HG02970 (cell line): Measurements from ENCODE around the gene SERPINC1.
A peak's percentile ranks its signal among the peaks of the same experiment; 100 is the strongest.
"Not testable (repeated sequence)": the region's sequence is repeated elsewhere in the genome, so short reads cannot be mapped to it uniquely, and the experiment has no call there.

Experiments used
- ATAC-seq: cut with Tn5 transposase; IDR thresholded peaks from one replicate; pipeline ENCODE4 v1.9.1; 2021; ENCODE audit warnings: mild to moderate bottlenecking, moderate library complexity, moderate number of reproducible peaks; ENCODE audit not compliant: unreplicated experiment, low FRiP score

SERPINC1 gene

DNA sequence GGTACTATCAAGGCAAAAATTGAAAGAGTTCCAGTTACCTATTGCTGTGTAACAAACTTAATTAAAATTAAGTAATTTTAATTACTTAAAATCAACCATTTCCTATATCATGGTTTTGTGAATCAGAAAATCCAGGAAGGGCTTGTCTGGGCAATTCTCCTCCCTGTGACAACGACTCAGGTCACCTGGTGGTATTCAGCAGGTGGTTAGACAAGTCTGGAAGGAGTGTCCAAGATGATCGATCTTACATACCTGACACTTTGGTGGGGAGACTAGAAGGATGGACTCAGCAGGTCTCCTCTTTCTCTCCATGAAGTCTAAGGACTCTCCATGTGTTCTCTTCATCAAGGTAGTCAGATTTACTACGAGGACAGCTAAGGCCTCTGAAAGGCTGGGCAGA, 22.9 kb downstream of the SERPINC1 start:
- ATAC-seq, result no peak

- no peak for ATAC-seq
Measured at GRCh38 chr1:173893611-173894010, 23.5 kb downstream of the SERPINC1 start.

- ATAC-seq, result no peak
Measured at GRCh38 chr1:173889885-173890284, 27.2 kb downstream of the SERPINC1 start.

DNA sequence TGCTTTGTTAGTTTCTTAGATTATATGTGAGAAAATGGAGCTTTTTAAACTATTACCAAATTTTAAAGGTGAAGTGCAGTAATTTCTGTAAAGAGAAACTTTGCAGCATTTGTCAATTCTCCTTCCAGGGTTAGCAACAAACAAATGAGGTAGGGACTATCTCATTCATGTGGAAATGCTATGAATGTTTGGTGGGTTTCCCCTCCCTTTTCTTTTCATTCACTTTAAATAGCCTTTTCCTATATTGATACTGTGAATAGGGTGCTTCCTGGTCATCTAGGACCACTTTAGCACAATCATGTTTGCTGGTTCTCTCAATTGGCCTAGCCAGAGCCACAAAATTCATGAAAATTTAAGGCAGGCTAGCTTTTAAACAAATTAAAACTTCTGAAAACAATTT, 28.4 kb downstream of the SERPINC1 start:
- ATAC-seq, result no peak

DNA sequence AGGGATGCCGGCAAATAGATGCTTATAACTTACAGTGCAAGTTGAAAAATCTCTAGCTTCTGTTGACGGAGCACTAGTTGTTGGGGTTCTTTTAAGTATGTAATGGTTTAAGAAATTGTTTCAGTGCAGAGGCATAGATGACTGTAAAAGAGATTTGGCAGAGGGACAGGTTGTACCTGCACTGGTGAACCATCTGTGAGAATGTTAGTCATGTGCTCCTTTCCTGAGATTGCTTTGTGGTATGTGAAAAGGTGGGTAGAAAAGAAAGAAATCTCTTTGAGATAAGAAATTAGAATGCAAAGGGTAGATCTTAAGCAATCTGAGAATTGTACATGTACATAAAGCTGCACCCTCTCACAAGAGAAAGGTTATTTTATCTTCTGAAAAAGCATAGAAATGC, 29.5 kb downstream of the SERPINC1 start:
- ATAC-seq, result no peak

- ATAC-seq, result no peak
Measured at GRCh38 chr1:173886746-173887611, 30.1 kb downstream of the SERPINC1 start.

DNA sequence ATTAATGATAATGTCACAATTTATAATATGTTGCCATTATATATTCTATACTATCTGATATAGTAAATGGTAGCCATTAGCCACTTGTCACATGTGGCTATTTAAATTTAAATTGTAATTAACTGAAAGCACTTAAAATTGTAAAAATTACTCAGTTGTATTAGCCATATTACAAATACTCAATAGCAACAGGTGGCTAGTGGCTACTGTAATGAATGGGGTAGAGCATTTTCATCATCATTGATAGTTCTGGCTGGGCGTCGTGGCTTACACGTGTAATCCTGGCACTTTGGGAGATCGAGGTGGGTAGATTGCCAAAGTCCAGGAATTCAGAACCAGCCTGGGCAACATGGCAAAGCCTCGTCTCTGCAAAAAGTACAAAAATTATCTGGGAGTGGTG, 32.4 kb downstream of the SERPINC1 start:
- ATAC-seq, result no peak

DNA sequence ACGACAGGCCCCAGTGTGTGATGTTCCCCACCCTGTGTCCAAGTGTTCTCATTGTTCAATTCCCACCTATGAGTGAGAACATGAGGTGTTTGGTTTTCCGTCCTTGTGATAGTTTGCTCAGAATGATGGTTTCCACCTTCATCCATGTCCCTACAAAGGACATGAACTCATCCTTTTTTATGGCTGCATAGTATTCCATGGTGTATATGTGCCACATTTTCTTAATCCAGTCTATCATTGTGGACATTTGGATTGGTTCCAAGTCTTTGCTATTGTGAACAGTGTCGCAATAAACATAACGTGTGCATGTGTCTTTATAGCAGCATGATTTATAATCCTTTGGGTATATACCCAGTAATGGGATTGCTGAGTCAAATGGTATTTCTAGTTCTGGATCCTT, 36.0 kb downstream of the SERPINC1 start:
- not testable (repeated sequence) for ATAC-seq

DNA sequence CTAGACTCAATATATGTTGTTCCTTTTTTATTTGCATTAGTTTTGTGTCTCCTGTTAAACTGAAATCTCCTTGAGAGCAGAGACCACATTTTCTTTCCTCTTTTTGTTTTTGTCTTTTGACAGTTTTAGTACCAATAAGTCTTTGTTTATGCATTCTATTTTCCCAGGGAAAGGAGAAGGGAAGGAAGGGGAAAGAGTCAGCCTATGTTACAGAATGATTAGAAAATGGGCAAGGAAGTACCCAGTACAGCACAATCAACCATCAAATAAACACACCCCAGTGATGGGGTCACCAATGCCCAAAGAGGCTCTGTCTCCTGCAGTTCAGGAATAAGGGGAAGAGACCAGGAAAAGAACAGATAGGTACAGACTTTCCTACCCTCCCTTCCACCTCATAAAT, 38.9 kb downstream of the SERPINC1 start:
- no peak for ATAC-seq

DNA sequence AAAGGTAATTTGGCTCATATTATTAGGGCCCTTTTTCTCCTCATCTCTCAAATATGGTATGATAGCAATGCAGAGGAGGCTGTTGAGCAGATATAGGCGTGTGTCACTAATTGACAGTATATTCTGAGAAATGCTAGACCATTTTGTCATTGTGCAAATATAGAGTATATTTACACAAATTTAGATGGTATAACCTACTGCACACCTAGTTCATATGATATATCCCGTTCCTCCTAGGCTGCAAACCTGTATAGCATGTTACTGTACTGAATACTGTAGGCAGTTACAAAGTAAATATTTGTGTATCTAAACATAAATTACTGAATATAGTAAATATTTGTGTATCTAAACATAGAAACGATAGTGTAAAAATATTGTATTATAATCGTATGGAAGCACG, 40.4 kb downstream of the SERPINC1 start:
- ATAC-seq, result no peak

DNA sequence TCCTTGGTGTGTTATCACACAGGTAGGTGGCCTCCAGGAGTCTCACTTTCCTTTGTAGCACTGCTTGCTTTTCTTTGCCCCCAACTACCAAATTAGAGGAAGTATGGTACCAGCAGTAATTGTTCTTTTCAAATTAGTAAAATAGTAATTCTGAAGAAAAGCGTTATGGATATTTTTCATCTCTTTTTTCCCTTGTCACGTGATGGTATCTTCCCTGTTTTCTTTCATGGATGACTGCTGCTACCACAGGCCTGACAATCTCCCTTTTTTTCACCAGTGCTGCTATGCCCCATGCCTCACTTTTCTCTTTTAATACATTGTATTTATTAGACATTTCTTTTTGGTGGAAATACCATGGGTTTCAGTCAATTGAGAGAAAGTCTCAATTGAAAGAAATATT, 45.6 kb downstream of the SERPINC1 start:
- ATAC-seq, result no peak

DNA sequence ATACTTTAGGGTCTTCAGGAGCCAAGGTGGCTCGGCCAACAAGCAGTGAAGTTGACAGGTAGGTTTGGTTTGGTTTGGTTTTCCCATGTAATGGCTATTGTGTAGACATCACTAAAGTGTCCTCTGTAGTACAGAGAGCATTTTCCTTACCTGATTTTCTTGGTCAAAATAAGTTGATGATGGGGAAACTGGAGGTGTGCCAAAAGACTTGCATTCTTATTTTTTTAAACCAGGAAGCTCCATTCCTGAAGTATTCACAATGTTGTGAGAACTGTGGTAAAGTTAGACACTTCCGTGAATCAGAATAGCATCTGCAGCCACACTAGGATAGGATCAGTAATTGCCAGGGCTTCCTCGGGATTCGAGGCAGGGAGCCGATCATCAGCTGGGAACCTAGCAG, 46.0 kb downstream of the SERPINC1 start:
- ATAC-seq, result no peak

GRCh38 chr1:173870252-173871075, 46.7 kb downstream of the SERPINC1 start:
- no peak for ATAC-seq

DNA sequence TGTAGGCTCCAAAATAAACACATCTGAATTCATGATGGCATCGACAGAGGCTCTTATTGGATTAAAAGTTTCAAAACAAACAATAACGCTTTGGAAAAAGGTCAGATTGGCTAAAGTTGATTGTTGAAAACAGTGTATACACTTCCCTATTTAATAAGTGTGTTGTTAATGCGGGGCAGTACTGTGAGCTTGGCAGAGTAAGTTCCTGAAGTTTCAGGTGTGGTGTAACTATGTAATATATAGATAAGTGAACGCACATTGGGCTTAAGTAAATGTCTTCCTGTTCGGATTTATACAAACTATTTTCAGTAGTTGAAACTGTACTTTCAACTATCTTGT, 48.1 kb downstream of the SERPINC1 start:
- ATAC-seq, result no peak

- ATAC-seq, result peak; percentile 54
Measured at GRCh38 chr1:173868266-173869020, 48.7 kb downstream of the SERPINC1 start, which contains the start of gene ZBTB37. TSS of gene ZBTB37 (plus strand) at chr1:173868380. CDS start at chr1:173870226, 1,846 bp downstream.

DNA sequence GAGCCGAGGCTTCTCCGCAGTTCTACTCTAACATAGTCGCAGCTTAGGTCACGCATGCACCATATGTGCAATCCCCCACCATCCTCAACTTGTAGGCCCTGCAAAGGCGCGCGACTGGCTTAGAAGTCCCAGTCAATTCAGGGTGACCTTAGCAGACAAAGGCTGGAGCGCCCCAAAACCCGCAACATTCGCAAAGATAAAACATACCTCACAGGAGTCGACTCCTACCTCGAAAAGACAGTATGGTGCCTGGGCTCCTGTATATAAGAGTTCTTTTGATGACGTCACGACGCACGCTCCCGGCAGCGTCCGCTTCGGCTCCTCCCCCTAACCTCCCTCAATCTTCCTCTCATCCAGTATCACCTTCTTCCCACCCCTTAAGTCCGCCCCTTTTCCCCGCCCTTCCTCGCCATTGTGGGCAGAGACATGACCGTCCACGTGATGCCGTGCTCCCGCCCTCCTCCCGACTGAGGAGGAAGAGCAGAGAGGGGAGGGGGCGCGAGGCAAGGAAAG, 49.3 kb downstream of the SERPINC1 start, which contains the start of gene GAS5:
Gene GAS5, minus strand, starts transcription at position 237 of the 513 bp plus-strand sequence.
- peak; percentile 66 for ATAC-seq

DNA sequence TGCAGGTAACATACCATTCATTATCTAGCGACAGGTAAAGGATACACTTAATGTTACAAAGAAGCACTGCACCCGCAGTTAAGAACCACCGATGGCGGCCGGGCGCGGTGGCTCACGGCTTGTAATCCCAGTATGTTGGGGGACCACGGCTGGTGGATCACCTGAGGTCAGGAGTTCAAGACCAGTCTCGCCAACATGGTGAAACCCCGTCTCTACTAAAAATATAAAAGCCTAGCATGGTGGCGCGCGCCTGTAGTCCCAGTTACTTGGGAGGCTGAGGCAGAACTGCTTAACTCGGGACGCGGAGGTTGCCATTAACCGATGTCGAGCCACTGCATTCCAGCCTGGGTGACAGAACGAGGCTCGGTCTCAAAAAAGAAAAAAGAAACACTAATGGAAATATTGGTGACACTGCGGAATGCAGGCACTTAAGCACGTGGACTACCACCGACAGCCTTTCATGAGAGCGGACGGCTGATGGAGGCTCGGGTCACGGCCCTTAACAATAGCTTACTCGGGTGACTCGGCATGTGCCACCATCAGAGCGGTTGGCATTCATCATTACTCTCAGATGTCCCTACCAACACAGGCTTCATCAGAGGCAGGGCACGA, 49.9 kb downstream of the SERPINC1 start:
- ATAC-seq, result no peak

DNA sequence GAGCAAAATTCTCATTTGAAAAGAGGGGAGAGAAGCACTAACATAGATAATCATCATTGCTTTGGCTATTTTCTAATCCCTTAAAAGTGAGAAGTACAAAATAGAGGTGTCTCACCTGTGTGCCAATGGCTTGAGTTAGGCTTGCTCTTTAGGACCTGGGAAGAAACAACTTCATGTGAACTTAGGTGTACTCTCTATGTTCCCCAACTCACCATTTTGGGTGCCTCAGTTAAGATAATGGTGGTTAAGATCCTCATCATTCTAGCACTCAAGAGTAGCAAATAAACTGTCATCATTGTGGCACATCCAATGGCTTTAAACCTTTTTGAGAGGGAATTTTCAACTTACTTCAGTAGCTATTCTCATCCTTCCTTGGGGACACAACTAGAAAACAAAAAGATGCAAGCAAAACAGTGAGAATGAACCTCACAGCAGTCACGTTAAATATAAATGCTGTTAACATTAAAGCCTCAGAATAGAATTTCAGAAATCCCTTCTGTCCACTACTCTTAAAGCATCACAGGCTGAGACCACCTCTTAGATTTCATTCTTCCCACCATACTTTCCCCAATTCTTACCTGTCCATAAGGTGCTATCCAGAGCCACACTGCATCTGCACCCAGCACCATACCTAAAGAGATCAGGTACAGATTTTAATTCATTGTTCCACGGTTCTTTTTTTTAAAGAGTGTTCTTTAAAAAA, 50.6 kb downstream of the SERPINC1 start:
- ATAC-seq, result no peak

DNA sequence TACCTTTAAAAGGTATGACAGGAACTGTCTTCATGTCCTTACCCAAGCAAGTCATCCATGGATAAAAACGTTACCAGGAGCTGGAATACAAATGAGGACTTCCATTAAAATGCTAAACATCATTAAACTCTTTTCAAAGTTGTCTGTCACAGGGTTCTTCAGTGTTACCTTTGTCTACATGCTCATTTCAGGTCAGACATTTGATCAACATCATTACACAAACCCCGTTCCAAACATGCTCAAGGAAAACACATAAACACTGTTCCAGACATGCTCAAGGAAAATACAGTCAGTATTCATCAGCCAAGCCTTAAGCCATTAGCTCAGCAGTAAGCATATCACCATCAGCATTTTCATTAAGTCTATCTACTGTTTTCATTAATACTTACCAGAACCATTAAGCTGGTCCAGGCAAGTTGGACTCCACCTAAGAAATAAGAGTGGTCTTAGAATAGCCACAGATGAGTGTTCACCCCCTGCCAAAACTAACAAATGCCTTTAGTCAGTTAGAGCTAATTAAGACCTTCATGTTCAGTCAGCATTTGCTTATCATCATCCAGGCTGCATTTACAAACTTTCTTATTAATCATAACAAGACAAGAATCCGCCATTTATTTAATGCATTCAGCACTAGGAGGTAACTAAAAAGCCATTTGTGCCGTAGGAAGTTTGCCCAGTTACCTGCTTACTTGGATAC, 51.5 kb downstream of the SERPINC1 start:
- no peak for ATAC-seq
